CD4-positive, alpha-beta T cell treated with Interleukin-17A for 1 hour (primary cell): ENCODE data around the gene LRRC8E.
"Not testable (repeated sequence)": the region's sequence is repeated elsewhere in the genome, so short reads cannot be mapped to it uniquely, and the experiment has no call there.

Source experiments
- DNase-seq: peaks from one replicate; pipeline ENCODE4 v3.0.0-alpha.2; 2020

LRRC8E gene

GRCh38 chr19:7888826-7889217 lies 512 bp downstream of the LRRC8E start:
- DNase-seq, result no peak

GRCh38 chr19:7893362-7894101 lies 5.2 kb downstream of the LRRC8E start:
- DNase-seq, result not testable (repeated sequence)

GRCh38 chr19:7894612-7895309 lies 6.5 kb downstream of the LRRC8E start:
- DNase-seq, result no peak

GRCh38 chr19:7895565-7895964 lies 7.3 kb downstream of the LRRC8E start:
- DNase-seq, result no peak

GRCh38 chr19:7897292-7897691 lies 9.0 kb downstream of the LRRC8E start:
- DNase-seq, result no peak

- no peak for DNase-seq
Observed at GRCh38 chr19:7898967-7899366, 10.7 kb downstream of the LRRC8E start.

- no peak for DNase-seq
Observed at GRCh38 chr19:7899751-7900378, 11.6 kb downstream of the LRRC8E start.

- no peak for DNase-seq
Observed at GRCh38 chr19:7900401-7900870, 12.1 kb downstream of the LRRC8E start.

GRCh38 chr19:7900931-7901330 lies 12.6 kb downstream of the LRRC8E start:
- no peak for DNase-seq

- no peak for DNase-seq
Observed at GRCh38 chr19:7901337-7901736, 13.0 kb downstream of the LRRC8E start.

- no peak for DNase-seq
Observed at GRCh38 chr19:7902796-7903243, 14.5 kb downstream of the LRRC8E start.

GRCh38 chr19:7903244-7904073 lies 15.1 kb downstream of the LRRC8E start, which contains the start of gene MAP2K7:
Gene MAP2K7, plus strand, starts transcription at chr19:7903877. Its CDS starts 68 bp downstream, at chr19:7903945.
- peak; percentile 100 for DNase-seq

- peak; percentile 91 for DNase-seq
Observed at GRCh38 chr19:7904074-7905020, 16.0 kb downstream of the LRRC8E start.

- no peak for DNase-seq
Observed at GRCh38 chr19:7905268-7905667, 17.0 kb downstream of the LRRC8E start.

GRCh38 chr19:7905859-7906258 lies 17.5 kb downstream of the LRRC8E start:
- no peak for DNase-seq

GRCh38 chr19:7907122-7907521 lies 18.8 kb downstream of the LRRC8E start:
- DNase-seq, result no peak

GRCh38 chr19:7907544-7907943 lies 19.2 kb downstream of the LRRC8E start:
- DNase-seq, result no peak

- no peak for DNase-seq
Observed at GRCh38 chr19:7908078-7908699, 19.9 kb downstream of the LRRC8E start.

- no peak for DNase-seq
Observed at GRCh38 chr19:7908742-7909461, 20.6 kb downstream of the LRRC8E start.

GRCh38 chr19:7909471-7910067 lies 21.3 kb downstream of the LRRC8E start:
- DNase-seq, result no peak
